OCI-M1 (cell line): Measurements from ENCODE around the gene C1GALT1.
"Not testable (repeated sequence)": the region's sequence is repeated elsewhere in the genome, so short reads cannot be mapped to it uniquely, and the experiment has no call there.

Experiments used
- DNase-seq: peaks from one replicate; lab custom pipeline; 2025; lab: John Stamatoyannopoulos, UW

C1GALT1 gene

DNA sequence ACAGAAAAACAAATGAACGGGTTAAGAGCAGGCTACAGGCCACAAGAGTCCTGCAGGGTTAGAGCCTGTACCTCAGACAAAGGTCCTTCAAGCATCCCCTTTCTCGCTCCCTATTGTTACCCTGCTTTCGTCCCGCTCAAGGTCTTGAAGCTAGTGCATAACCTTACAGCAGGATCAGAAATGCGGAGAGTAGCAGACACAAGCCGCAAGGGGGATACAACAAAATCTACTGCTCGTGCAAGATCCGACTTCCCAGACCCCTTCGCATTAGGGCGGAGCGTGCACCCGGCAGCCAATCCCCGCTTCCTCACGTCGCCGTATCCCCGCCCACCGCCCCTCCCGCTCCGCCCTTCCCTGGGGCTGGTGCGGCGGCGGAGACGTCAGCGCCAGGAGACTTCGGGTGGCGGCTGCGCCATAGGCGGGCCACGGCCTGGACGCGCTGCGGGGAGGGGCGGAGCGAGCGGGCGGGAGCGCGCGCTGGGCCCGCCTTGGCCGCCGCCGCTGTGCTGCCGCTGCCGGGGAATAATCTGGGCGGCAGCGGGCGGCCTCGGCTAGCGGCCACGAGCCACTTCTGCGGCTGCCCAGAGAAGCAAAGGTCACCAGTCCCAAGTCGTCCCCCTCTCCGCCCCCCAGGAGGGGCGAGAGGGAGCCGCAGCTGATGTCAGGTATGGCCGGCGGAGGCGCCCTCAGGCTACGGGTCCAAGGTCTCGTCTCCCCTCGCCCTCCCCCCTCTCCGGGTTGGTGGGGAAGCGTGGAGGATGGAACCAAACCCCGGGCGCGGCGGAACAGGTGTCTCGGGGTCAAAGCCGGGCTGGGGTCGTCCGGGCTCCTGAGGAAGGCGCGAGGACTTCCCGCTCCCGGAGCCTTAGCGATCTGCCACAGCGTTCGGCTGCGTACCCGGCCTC is at the start of gene C1GALT1:
Gene C1GALT1 (plus strand): TSS at position 389 of the 905 bp plus-strand sequence. CDS start 51,776 bp downstream, outside the sequence.
- DNase-seq = peak; percentile 95

DNA sequence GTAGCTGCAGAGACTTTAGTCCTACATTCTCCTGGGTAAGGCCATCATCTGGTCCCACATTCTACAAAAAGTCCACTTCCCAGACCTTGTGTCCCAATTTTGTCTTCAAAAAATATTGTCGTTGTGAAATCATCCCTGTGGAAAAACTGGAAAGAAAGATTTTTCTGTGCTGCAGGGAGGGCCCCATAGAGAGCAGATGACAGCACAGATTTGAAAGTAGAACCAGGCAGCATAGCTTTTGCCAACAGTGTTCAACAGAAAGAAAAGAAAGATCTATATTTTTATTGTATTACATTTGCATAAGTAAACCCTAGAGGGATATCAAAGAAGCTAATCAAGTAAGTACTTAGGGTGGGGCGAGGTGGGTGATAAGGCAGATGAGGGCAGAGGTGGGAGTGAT is 48.3 kb upstream of the C1GALT1 start:
- no peak for DNase-seq

DNA sequence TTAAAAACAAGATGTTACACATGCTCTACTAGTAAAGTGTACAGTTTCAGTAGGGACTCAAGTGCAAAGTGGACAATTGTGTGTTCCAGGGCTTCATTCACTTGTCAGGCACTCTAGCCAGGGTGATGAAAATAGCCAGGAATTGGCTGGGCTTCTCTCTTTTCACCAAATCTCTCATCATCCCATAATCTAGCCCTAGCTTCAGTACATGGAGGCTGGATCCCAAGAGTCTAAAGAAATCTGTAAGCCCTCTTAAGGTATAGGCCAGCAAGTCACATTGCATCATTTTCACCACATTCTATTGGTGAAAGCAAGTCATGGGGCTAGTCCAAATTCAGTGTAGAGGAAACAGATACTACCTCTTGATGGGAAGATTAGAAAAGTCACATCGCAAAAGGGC is 47.3 kb upstream of the C1GALT1 start:
- DNase-seq = no peak

DNA sequence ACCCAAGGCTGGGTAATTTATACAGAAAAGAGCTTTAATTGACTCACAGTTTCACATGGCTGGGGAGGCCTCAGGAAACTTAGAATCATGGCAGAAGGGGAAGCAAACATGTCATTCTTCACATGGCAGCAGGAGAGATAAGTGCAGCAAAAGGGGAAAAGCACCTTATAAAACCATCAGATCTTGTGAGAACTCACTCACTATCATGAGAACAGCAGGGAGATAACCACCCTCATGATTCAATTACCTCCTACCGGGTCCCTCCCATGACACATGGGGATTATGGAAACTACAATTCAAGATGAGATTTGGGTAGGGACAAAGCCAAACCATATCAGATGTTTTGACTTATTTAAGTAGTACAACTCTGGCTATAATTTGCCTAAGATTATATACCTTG is 46.4 kb upstream of the C1GALT1 start:
- DNase-seq = not testable (repeated sequence)

DNA sequence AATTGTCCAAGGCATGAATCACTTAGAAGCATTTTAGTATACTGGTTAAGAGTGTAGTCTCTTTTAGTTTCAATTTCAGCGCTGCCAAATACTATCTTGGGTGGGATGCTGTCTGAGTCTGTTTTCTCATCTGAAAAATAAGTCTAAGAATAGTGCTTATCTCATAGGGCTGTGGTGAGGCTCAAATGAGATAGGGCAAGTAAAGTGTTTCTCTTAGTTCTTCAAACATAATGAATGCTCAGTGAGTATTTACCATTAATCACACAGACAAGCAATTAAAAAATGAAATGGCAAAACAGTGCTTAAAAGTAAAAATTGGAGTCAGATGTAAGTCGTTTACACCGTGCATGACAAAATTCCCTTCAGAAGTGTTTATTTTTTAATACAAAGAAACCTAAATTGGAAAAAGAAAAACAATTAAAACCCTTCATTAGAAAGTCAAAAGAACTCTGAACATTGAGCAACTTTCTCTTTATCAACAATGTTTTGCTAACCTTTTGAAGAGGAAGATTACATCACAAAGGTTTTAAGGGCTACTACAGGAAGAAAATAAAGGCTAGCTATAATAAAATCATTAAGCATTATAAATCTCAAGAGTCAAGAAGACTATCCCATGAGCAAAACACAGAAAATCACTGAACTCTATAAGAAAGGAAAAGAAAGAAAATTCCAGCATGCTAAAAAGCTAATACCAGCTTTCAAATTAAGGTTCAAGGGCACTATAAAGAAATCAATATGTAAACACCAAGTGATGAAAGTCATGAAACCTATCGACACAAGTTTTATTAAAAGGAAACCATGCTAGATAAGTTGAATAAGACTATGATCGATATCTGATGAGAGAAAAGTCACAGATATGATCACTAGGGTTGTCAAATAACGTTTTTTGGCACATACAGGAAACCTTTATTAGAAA is 45.6 kb upstream of the C1GALT1 start:
- DNase-seq = peak; percentile 84

DNA sequence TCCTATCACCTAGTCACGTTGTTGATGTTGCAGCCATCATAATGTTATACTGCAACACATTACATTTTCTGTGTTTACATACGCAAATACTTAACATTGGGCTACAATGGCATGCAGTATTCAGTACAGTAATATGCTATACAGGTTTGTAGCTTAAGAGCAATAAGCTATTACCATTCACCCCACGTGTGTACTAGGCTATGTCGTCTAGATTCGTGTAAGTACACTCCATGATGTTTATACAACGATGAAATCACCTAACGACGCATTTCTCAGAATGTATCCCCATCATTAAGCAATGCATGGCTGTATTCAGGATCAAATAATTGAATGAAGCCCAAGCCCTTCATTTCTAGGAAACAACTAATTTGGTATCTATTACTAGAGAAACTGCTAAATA is 43.4 kb upstream of the C1GALT1 start:
- no peak for DNase-seq

DNA sequence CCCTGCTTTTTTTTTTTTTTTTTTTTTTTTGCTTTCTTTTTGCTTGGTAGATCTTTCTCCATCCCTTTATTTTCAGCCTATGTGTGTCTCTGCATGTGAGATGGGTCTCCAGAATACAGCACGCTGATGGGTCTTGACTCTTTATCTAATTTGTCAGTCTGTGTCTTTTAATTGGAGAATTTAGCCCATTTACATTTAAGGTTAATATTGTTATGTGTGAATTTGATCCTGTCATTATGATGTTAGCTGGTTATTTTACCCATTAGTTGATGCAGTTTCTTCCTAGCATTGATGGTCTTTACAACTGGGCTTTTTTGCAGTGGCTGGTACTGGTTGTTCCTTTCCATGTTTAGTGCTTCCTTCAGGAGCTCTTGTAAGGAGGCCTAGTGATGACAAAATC is 38.9 kb upstream of the C1GALT1 start:
- not testable (repeated sequence) for DNase-seq

DNA sequence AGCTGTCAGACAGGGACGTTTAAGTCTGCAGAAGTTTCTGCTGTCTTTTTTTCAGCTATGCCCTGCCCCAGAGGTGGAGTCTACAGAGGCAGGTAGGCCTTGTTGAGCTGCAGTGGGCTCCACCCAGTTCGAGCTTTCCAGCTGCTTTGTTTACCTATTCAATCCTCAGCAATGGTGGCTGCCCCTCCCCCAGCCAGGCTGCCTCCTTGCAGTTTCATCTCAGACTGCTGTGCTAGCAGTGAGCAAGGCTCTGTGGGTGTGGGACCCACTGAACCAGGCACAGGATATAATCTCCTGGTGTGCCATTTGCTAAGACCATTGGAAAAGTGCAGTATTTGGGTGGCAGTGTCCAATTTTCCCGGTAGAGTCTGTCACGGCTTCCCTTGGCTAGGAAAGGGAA is 37.2 kb upstream of the C1GALT1 start:
- not testable (repeated sequence) for DNase-seq

DNA sequence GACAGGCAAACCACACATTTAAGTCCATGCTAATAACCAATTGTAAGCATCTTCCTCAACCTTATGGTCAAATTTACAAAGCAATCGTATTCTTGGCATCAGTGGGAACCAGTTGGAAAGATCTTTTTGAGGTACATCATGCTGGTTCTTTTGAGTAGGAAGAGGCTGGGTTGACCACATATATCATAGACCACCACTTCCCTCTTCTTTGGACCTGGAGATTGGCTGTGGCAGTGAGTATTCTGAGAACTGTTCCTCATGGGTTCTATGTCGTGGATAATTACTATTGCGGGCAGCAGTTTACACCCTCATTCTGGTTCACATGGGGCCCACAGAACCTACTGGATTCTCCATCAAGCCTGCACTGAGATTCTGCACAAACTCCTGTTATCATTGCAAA is 35.5 kb upstream of the C1GALT1 start:
- DNase-seq = peak; percentile 45

DNA sequence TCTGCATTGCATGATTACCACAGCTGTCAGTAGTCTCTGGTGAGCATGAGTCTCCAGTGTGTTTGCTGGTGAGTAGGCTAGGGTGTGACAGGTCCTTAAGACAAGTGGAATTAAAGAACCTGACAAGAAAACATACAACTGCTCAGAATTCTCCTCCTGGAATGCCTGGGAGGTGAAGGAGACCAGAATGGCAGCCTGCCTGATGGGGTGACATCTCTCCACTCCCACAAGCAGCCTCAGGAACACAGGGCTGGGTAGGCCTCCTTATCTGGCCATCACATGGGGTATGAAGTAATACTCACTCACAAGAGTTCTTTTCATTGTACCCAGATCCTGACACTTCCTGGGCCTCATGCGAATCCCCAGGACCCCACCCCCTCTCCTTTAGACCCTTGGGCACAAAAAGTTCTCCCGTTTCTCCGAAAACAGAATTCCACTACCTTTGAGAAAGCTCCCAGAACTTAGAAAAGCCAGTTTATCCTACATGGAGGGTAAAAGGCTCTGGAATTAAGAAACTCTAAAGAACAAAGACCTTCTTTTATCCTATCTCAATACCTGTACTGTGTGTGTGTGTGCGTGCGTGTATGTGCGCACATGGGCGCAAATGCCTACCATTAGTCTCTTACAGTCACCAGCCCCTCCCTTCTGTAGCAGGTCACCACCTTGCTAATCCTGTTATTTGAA is 33.4 kb upstream of the C1GALT1 start:
- DNase-seq = peak; percentile 73

DNA sequence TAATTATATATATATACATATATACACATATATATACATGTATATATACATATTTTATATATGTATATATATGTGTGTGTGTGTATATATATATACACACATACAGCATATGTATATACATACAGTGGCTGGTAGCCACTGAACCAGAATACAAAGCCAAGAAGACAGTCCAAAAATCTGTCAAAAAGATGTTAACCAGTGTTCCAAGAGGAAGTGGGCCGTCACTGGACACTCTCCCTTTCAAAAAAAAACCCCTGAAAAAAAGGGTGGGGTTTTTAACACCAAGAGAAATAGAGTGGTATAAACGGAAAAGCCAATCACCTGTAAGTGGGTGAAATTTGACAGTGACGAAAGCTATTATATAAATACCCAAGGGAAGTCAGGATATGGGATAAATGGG is 31.1 kb upstream of the C1GALT1 start:
- peak; percentile 14 for DNase-seq

DNA sequence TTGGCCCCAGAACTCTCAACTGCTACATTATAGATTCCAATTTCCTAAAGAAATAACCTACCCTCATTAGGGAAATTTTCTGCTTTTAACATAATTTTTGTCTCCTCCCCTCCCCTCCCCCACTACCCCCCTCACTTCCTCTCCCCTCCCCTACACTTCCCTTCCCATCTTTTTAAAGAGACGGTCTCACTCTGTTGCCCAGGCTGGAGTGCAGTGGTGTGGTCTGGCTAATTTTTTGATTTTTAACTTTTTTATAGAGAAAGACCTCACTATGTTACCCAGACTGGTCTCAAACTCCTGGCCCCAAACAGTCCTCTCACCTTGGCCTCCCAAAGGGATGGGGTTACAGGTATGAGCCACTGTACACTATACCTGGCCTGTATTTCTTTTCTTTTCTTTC is 30.5 kb upstream of the C1GALT1 start:
- peak; percentile 14 for DNase-seq

DNA sequence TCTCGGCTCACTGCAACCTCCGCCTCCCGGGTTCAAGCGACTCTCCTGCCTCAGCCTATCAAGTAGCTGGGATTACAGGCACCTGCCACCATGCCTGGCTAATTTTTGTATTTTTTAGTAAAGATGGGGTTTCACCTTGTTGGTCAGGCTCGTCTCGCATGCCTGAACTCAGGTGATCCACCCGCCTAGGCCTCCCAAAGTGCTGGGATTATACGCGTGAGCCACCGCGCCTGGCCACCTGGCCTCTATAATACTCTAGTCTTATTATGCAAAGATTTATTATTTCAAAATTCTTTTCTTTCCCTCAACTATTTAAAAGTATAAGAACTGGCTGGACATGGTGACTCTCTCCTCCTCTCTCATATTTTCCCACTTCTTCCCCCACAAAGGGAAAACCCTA is 30.0 kb upstream of the C1GALT1 start:
- no peak for DNase-seq

DNA sequence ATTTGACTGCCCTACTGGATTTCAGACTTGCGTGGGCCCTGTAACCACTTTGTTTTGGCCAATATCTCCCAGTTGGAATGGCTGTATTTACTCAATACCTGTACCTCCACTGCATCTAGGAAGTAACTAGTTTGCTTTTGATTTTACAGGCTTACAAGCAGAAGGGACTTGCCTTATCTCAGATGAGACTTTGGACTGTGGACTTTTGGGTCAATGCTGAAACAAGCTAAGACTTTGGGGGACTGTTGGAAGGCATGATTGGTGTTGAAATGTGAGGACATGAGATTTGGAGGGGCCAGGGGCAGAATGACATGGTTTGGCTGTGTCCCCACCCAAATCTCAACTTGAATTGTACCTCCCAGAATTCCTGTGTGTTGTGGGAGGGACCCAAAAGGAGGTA is 28.0 kb upstream of the C1GALT1 start:
- not testable (repeated sequence) for DNase-seq

DNA sequence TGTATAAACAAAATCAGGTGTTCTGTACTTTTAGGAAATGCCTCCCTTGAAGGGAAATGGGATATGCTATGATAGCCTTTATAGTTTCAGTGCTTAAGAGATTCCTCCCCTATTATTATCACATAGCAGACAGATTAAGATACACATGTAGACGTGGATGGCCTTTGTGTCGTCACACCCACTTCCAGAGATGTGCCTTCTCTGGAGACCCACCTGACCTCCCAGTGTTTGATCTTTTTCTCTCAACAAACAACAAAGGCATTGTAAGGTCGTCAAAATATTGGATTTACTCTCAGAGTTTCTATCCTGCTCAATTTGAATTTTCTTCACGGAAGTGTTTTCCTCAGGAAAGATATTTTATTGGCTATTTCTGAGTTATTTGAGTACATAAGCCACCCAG is 25.7 kb upstream of the C1GALT1 start:
- DNase-seq = peak; percentile 56

DNA sequence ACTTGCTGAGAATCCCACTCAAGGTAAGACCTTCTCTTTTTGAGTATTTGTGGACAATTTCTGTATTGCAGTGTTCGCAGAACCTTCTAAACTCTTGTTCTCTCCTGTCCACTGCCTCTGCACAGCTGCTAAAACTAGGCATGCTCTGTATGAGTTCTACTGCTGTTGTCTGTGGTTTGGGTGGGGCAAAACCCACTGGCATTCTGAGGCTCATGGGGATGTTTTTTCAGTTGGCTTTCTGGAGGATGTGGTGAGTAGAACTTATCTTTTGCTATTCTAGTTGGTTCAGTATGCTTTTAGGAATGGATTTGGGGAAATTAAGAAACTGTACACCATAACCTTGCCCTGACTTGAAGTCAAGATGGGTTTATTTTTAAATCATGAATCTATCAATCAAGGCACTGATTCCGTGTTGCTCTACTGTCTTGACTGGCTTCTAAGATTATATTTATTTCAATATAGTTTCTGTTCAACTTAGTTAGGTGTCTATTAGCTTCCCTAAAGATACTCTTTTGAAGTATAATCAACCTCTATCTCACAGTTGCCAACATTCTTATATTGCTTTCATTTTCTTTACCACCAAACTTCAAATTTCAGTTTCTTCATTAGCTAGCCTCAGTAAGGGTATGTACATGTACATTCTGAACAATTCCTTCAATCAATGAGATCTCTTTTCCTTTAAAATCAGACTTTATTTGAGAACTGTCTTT is 25.0 kb upstream of the C1GALT1 start:
- DNase-seq = peak; percentile 86

DNA sequence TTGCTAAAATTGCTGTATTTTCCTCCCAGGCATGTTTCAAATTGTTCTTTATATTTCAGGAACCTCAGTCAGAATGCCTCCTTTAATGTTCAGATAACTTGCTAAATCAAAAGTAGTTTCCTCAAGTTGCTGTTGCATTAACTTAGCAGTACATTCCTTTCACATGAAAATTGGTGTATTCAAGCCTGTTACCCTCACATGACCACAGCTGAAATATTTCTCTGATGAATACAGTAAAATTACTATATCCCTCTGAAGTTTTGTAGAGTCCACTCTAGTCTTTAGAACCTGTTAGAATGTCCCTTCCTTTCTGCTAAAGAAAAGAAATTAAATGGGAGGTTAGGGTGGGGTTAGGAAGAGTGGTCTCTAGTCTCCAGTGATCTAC is 24.5 kb upstream of the C1GALT1 start:
- peak; percentile 45 for DNase-seq

DNA sequence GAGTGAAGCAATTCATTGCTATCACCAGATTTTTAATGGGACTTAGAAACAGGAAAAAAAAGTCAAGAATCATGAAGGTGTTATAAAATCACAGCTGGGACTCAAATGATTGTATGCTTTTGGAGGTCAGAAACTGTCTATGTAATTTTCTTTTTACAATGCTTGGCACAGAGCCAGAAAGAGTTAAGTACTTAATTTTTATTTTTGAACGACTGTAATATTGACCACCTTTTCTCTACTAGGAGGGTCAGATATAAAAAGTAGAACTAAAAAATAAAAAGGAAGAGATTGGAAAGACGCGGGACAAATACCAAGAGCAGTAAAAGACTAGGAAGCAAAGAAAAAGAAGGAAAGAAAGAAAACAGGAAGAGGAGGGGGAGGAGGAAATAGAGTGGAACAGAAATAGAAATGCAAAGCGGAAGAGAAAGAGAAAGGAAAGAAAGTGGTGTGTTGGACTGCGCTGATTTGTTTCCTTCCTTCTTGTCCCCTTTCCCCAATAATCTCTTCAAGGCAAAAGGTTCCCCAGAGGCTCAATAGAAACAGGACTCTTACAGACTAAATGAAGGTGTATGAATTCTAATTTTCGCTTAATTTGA is 23.2 kb upstream of the C1GALT1 start:
- no peak for DNase-seq

DNA sequence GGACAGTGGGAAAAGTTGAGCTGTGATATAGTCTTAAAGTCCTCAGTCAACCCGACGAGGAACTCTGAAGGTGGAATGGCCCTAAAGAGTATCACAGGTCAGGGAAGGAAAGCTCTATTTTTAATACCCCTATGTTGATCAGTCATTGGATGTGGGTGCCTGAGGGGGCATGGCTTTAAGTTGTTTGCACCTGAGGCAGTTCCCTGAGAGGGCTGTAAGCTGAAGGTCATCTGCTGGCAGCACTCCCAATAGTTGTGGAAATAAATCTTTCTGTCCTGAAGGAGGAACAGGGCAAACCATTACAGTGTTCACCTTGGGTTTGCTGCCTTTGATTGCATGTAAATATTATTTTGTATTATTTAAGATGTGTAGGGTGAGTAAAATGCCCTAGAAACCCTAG is 17.8 kb upstream of the C1GALT1 start:
- DNase-seq = no peak

DNA sequence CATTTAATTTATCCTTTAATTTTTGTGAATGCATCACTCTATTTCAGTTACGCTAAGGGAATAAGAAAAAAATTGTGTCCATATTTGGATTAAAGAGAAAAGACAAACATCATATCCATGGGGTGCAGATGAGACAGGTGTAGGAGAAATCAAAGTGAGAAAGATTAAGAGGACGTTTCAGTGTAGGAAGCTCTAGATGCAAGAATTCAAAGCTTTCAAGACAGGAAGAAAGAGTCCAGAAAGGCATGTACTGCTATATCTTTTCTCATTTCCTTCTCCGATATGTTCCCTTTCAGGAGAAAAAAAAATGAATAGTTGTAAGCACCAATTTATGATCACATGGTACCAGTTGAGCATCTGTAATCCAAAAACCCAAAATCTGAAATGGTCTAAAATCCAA is 17.0 kb upstream of the C1GALT1 start:
- DNase-seq = no peak

DNA sequence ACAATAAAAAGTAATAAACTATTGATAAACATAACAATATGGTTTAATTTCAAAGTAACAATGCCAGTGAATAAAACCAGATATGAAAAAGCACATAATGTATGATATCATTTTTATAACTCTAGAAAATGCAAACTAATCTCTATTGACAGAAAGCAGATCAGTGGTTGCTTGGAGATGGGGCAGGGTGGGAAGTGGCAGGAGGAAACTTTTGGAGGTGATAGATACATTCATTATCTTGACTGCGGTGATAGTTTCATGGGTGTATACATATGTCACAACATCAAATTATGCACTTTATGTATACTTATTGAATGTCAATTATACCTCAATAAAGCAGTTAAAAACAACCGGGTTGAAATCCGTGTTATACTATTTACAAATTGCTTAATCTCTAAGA is 16.0 kb upstream of the C1GALT1 start:
- no peak for DNase-seq
